Activated gamma-delta T cell (primary cell): Measurements from ENCODE around the gene TEPSIN.
"Not testable (repeated sequence)": the region's sequence is repeated elsewhere in the genome, so short reads cannot be mapped to it uniquely, and the experiment has no call there.

Experiments used
- DNase-seq: peaks from one replicate; lab custom pipeline; 2025; lab: John Stamatoyannopoulos, UW

The TEPSIN gene

DNA sequence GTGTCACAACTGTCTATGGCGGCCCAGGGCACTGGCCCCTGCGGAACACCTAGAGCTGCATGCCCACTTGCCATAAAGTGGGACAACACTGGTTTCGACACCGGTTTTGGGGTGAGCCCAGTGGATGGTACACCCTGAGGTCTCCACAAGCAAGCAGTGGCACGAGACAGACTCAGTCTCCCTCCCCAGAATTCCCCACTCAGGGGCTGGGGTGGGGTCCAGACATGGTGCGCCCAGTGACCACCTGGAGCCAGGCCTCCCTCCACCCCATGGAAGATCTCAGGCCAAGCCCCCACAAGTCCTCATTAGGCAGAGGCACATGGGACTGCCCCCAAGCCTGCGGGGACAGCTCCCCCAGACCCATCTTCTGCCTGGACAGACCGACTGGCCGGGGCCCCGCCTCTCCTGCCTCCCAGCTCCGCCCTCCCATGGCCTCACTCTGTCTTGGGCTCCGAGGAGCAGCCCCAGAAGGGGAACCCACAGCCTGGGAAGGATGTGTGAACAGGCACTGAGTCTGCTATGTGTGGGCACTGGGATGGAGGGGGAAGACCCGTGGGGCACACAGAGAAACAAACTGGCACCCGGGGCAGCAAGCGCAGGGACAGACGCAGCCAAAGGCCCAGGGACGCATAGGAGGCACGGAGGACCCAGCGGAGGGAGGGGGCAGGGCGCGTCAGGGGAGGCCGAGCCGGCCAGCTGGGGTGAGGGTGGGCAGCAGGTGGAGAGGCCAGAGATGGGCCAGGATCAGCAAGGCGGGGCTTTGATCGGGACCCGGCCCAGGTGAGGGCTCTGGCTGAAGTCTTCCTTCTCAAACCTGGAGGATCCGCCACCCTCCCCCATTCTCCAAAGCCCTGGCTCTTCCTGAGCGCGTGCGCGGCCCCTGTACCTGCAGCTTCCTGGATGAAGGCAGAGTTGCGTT lies 2.8 kb downstream of the TEPSIN start:
- DNase-seq, result no peak

- DNase-seq, result no peak
These were observed 3.7 kb downstream of the TEPSIN start for GRCh38 chr17:81234940-81235821.

- no peak for DNase-seq
These were observed 4.4 kb downstream of the TEPSIN start for GRCh38 chr17:81234506-81234855.

GRCh38 chr17:81233811-81234505 lies 4.9 kb downstream of the TEPSIN start:
- DNase-seq, result no peak

DNA sequence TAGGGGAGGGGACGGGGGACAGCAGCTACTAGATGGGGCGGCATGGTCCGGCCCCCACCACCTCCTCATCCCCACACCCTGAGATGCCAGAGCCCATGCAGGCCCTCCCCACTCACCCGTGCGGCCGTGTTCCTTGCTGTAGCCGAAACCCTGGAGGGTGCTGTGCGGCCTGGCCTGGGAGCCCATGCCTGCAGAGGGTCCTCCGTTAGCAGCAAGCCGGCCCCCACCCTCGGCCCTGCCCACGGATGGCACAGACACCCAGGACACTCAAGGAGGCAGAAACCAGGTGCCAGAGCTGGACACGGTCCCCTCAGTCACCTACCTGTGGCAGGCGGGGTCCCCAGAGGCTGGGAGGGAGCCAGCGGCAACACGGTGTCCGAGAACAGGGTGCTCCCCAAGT lies 5.5 kb downstream of the TEPSIN start:
- no peak for DNase-seq

DNA sequence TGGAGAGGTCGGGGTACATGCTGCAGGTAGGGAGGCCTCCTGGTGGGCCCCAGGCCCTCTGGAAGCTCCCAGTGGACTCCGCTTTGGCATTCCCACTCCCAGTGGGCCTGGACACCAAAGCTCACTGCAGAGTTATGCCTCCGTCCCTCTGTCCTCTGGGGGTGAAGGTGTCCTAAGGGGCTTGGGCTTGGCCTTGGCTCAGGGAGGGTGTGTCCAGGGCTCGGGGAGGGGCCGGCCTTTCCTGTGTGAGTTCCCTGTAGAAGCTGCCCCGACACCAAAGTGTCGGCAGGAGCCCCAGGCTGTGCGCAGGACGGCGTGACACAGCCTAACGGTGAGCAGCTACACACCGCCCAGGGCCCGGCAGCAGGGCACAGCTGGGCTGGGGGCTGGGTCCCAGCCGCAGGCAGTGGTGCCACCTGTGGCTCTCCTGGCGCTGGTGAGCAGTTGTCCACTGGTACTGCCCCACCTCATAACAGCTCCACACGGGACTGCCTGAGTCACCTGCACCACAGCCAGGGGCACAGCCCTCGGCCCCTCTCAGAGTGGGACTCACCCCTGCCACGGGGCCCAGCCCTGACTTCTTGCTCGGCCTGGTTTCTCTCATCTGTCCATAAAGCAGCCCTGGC lies 6.1 kb downstream of the TEPSIN start:
- no peak for DNase-seq

GRCh38 chr17:81231766-81232581 lies 6.9 kb downstream of the TEPSIN start:
- DNase-seq, result no peak

DNA sequence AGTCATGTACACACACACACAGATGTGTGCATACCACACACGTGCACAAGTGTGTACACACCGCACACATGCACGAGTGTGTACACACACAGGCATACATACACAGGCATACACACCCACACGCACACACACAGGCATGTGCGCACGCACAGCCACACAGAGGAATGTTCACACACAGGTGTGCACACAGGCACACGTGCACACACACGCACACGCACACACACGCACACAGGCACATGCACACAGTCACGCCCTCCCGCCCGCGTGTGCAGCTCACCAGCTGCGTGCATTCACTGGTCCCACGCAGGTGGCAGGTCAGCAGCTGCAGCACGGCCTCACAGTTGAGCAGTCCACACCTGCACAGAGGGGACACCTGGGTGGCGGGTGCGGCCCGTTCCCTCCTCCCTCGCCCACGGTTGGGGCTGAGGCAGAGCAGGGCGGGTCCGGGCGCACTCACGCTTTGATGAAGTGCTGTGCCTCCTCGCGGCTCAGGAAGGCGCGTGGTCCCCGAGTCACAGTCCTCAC lies 7.7 kb downstream of the TEPSIN start:
- DNase-seq, result no peak

DNA sequence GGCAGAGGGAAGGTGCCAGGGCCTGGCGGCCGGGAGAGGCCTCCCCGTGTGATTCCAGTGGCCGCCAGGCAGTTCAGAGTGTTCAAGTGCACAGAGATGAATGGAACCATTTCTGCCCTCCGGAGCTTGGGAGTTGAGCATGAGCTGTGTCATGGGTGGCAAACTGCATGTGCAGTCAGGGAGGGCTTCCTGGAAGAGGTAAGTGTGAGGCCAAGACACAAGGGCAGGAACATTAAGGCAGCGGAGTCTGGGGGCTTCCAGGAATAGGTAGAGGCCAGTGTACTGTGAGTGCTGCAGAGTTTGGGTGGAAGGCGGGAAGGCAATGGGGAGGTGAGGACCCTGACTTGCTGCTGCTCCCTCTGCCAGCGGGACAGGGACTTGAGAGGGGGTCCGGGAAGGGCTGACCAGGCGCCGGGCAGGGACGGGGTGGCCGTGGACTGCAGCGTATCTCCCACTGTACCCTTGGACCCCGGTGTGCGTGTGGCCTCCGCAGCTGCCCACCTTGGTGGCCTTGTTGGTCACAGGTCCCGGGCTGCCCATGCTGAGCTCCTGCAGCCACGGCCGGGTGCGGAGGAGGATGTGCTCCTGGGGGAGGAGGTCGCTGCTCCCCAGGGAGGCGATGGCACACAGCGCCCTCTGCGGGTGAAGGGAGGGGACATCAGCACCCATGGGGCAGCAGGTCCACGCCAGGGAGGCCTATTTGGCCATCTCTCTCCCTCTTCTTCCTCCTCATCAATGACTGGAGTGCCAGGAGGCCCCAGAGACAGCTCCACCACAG lies 8.6 kb downstream of the TEPSIN start:
- DNase-seq, result no peak

DNA sequence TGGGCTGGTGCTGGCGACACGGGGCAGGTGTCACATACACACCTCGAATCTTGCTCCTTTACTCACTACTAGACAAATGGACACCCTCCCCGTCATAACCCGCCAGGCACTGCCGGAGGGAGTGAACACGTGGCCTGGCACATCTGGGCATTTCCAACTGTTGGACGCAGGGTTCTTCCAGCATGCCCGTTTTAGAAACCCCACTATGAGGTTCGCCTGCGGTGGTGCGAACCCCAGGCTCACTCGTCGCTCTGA lies 9.3 kb downstream of the TEPSIN start:
- DNase-seq, result no peak

DNA sequence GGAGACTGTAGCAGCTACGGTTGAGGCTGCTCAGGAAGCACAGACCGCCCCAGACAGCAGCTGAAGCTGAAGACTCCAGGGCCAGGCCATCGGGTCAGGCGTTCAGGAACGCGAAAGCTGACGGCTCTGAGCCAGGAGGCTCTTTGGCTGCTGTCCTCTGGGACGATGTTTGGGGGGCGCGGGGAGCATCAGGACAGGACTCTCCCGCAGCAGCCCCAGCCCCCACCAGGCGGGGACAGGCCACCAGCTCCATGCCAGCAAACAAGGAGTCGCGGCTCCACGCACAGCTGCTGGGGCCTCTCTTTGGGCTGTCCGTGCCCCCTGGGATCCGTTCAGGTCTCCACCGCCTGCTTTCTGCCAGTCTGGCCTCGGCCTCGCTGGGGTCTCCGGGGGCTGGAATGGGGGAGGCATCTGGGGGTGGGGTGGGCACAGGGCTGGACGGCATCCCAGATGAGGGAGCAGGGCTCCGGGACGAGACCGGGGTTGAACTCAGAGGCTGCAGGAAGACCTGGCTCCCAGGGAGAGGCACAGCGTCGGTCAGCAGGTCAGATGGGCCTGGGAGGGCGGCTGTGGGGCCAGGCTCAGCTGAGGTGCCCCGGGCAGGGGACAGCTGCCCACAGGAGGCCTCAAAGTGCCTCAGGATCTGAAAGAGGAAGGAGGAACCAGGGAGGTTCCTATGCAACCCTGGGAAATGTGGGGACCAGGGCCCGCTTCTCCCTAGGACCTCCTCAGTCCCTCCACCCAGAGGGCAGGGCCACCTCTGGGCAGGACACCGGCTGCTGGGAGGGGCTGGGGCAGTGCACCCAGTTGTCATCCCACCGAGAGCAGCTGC lies 9.8 kb downstream of the TEPSIN start:
- DNase-seq, result no peak

DNA sequence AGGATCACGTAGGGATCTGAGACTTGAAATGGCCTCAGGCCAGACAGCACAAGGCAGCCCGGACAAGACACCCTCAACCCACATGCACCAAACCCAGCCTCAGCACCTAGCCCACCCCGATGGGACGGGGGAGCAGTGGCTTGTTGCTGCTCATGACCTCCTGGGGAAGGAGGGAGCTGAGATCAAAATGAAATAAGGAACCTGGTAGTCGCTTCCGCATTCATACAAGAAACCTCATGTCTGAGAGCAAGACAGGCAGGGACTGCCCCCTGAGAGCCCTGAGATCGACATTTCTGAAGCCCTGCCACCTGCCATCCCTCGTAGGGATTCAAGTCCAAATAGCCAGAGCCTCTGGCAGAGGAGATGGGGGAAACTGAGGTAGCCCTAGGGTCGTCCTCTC lies 10.4 kb downstream of the TEPSIN start:
- DNase-seq, result no peak

- not testable (repeated sequence) for DNase-seq
These were observed 11.2 kb downstream of the TEPSIN start for GRCh38 chr17:81227630-81228029.

DNA sequence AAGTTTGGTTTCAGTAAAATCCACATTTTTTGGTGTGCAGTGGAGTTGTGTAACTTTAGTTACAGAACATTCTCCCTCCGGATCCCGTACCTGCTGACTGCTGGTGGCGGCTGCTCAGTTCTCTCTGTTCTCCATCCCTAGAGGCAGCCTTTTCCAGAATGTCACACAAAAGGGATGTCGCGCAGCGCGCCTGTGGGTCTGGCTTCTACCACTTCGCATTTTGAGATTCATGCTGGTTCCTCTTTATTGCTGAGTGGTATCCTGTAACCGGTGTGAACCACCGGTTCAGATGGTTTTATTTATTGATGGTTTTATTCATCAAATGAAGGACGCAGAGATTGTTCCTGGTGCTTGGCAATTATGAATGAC lies 15.1 kb downstream of the TEPSIN start:
- no peak for DNase-seq

GRCh38 chr17:81222906-81223761 lies 15.7 kb downstream of the TEPSIN start, which contains the start of gene CEP131:
Gene CEP131, minus strand, starts transcription at chr17:81222965. Its CDS starts 2,909 bp downstream, at chr17:81220056.
- peak; percentile 98 for DNase-seq

- no peak for DNase-seq
These were observed 16.3 kb downstream of the TEPSIN start for GRCh38 chr17:81222620-81222905.

GRCh38 chr17:81221842-81222619 lies 16.8 kb downstream of the TEPSIN start:
- DNase-seq, result no peak

- no peak for DNase-seq
These were observed 17.4 kb downstream of the TEPSIN start for GRCh38 chr17:81221371-81221841.
